Measurements from ENCODE around the gene IGF1R. TPM values are rescaled to one million over a fixed set of nuclear protein-coding genes. Genes with fewer than 3 reads are reported as not detected.

The IGF1R gene
- total RNA-seq, 1 experiment from 2014 or later: 16.3 TPM

- peak; percentile 78 to 81 (median 79) for TF ChIP-seq CTCF (IDR thresholded peaks at IDR 0.05 in 2 of 3, conservative IDR thresholded peaks at IDR 0.05 in 1 of 3; ENCODE audit: borderline replicate concordance in 1 of 3, insufficient read depth in 1 of 3, low read depth in 2 of 3, low read length in 2 of 3)
- TF ChIP-seq SIN3A (IDR thresholded peaks at IDR 0.05; ENCODE audit: low read depth): no peak
- no peak for TF ChIP-seq CEBPB (IDR thresholded peaks at IDR 0.05; ENCODE audit: low read depth)
- TF ChIP-seq, protein P1, sequence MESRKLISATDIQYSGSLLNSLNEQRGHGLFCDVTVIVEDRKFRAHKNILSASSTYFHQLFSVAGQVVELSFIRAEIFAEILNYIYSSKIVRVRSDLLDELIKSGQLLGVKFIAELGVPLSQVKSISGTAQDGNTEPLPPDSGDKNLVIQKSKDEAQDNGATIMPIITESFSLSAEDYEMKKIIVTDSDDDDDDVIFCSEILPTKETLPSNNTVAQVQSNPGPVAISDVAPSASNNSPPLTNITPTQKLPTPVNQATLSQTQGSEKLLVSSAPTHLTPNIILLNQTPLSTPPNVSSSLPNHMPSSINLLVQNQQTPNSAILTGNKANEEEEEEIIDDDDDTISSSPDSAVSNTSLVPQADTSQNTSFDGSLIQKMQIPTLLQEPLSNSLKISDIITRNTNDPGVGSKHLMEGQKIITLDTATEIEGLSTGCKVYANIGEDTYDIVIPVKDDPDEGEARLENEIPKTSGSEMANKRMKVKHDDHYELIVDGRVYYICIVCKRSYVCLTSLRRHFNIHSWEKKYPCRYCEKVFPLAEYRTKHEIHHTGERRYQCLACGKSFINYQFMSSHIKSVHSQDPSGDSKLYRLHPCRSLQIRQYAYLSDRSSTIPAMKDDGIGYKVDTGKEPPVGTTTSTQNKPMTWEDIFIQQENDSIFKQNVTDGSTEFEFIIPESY (IDR thresholded peaks at IDR 0.05; ENCODE audit: extremely low read depth, insufficient replicate concordance, low read length): no peak
- TF ChIP-seq ZNF274 (IDR thresholded peaks at IDR 0.05; ENCODE audit: low read depth, low read length): no peak
These were observed 202.7 kb downstream of the IGF1R start (continued) for GRCh38 chr15:98850961-98851572.

GRCh38 chr15:98853161-98853560, 204.8 kb downstream of the IGF1R start:
- H3K9me2 ChIP-seq (ENCODE audit: insufficient read depth): no peaks in the 10 kb centered on the region
- H3K79me2 ChIP-seq (ENCODE audit: insufficient read depth, low read length): no peaks in the 10 kb centered on the region
- intact Hi-C loops (cut with micrococcal nuclease): loop anchor here (1.0 kb wide), 2 partner anchors 205 to 209 kb away; partner anchors contain the start of gene IGF1R
- no peaks in the 10 kb centered on the region for H3K27me3 ChIP-seq (ENCODE audit: insufficient read depth, low read length)
- no peaks in the 10 kb centered on the region for H3K36me3 ChIP-seq (ENCODE audit: control insufficient read depth in 1 of 2, insufficient read depth in 2 of 2, low read length in 2 of 2)
- no peaks in the 10 kb centered on the region for H4K20me1 ChIP-seq (ENCODE audit: insufficient read depth)
- ATAC-seq (peak; percentile 73), DNase-seq (ENCODE audit: low read depth, low spot score) (peak; percentile 81)
- peak overlapping the region; percentile 48; the same call in 1 of the 2 replicates for H3K27ac ChIP-seq (ENCODE audit: low read depth, low read length)
- ChIA-PET POLR2A (no interaction called here), RAD21 (ENCODE audit: low non-redundant PET in 1 of 2, low total read pairs in 2 of 2, uncharacterized antibody in 2 of 2, unreplicated experiment in 2 of 2) (no interaction called here), CTCF (interaction anchor here (0.6 kb wide), 1 partner anchor 151 kb away, joined by 4 read pairs; no protein-coding TSS in a partner anchor)
- no TSS peak for BruUV-seq (replicated peaks)
- H2AFZ ChIP-seq (ENCODE audit: low read depth, low read length, poor library complexity, severe bottlenecking): peak overlapping the region; percentile 24
- H3K4me2 ChIP-seq (ENCODE audit: low read length): peak overlapping the region; percentile 97
- no peaks in the 10 kb centered on the region for H3K9me3 ChIP-seq (ENCODE audit: control insufficient read depth in 1 of 2, insufficient read depth in 1 of 2, low read depth in 1 of 2, low read length in 2 of 2)
- peak overlapping the region; percentile 55 to 68 for H3K4me3 ChIP-seq (replicated peaks in 1 of 2; ENCODE audit: low read depth in 1 of 2, low read length in 2 of 2)
- peaks cover 25 to 36% of the 10 kb centered on the region in 2 experiments for H3K4me1 ChIP-seq (ENCODE audit: control insufficient read depth in 1 of 2, insufficient read depth in 2 of 2, low read length in 2 of 2)
- peak overlapping the region; percentile 48 for H3K9ac ChIP-seq (ENCODE audit: low read length)
- TF ChIP-seq CEBPB (IDR thresholded peaks at IDR 0.05; ENCODE audit: low read depth) (no peak), POLR2A (IDR thresholded peaks at IDR 0.05; ENCODE audit: borderline replicate concordance, extremely low read depth, insufficient read depth, insufficient read length) (no peak), ELF1 (IDR thresholded peaks at IDR 0.05; ENCODE audit: borderline replicate concordance, low read depth) (0 out of 2 replicates have a peak, but pooled peaks have one; percentile 35), RAD21 (IDR thresholded peaks at IDR 0.05; ENCODE audit: low read depth) (no peak), REST (IDR thresholded peaks at IDR 0.05; ENCODE audit: low read depth) (no peak), YY1 (IDR thresholded peaks at IDR 0.05; ENCODE audit: extremely low read depth, insufficient replicate concordance, low read depth, low read length) (peak; percentile 52), FOSL1 (IDR thresholded peaks at IDR 0.05; ENCODE audit: low read depth) (no peak), ZFX (IDR thresholded peaks at IDR 0.05) (no peak), ZNF274 (IDR thresholded peaks at IDR 0.05; ENCODE audit: low read depth, low read length) (no peak), MAX (IDR thresholded peaks at IDR 0.05) (peak; percentile 68), EZH2 (IDR thresholded peaks at IDR 0.05) (no peak), POLR2AphosphoS5 (IDR thresholded peaks at IDR 0.05; ENCODE audit: low read depth, low read length) (0 out of 2 replicates have a peak, but pooled peaks have one; percentile 26), EGR1 (IDR thresholded peaks at IDR 0.05; ENCODE audit: low read depth) (no peak)
- TF ChIP-seq, protein P2, sequence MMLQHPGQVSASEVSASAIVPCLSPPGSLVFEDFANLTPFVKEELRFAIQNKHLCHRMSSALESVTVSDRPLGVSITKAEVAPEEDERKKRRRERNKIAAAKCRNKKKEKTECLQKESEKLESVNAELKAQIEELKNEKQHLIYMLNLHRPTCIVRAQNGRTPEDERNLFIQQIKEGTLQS (IDR thresholded peaks at IDR 0.05): no peak
